AG09319 (cell line): ENCODE results near the gene LRRC27.

Experiments used
- DNase-seq: peaks from one replicate; pipeline ENCODE4 v3.0.0-alpha.2; 2010; ENCODE audit warnings: low read depth; ENCODE audit errors: extremely low read depth
- CTCF ChIP-seq: IDR thresholded peaks from 2 replicates; pipeline ENCODE4 v1.5.1; 2011; ENCODE audit warnings: low read depth, mild to moderate bottlenecking, inconsistent platforms, low read length, moderate library complexity

The LRRC27 gene

GRCh38 chr10:132363921-132364593 is 32.1 kb downstream of the LRRC27 start:
- DNase-seq, result no peak
- TF ChIP-seq CTCF, result no peak

DNA sequence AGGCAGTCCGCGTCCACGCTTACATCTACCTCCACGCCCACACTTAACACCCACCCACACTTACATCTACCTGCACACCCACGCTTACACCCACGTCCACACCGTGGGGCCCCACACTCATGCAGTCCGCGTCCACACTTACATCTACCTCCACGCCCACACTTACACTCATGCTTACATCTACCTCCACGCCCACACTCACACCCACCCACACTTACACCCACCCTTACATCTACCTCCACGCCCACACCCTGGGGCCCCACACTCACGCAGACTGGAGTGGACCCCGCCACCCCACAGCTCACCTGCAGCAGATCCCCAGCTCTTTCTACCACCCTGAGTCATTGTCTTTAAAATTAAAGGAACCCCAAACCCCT is 32.6 kb downstream of the LRRC27 start:
- TF ChIP-seq CTCF, result no peak
- DNase-seq, result no peak

DNA sequence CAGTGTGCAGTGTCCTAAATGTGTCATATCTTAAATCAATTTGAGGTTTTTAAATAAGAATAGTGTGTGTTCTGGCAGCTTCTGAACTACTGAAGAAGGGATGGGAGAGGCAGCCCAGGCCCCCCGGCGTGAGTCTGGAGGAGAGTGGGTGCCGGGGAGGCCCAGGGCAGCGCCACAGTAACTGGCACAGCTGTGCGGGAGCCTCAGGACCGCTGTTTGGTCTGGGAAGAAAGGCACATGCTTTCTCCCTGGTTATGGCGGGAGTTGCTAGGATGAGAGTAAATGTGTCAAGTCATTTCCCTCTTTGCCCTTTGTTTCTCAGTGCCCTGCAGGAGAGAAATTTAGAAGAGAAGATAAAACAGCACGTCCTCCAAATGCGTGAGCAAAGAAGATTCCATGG is 33.1 kb downstream of the LRRC27 start:
- DNase-seq, result no peak
- no peak for TF ChIP-seq CTCF

DNA sequence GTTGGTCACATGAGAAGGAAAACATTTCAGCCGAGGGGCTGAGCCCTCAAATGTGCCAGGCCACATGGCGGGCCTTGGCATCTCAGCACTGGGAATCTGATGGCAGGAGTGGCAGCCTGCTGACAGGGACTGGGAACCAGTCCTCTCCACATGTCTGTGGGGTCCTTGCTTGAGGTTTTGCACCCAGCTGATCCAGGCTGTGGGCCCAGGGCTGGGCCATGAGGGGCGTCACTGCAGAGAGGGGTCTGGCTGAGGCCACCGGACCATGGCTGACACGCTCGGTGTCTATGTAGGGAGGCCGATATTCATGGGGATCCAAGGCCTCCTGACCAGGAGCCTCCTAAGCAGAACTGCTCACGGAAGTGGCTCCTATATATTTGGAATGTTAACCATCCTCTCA is 34.0 kb downstream of the LRRC27 start:
- no peak for TF ChIP-seq CTCF
- no peak for DNase-seq

DNA sequence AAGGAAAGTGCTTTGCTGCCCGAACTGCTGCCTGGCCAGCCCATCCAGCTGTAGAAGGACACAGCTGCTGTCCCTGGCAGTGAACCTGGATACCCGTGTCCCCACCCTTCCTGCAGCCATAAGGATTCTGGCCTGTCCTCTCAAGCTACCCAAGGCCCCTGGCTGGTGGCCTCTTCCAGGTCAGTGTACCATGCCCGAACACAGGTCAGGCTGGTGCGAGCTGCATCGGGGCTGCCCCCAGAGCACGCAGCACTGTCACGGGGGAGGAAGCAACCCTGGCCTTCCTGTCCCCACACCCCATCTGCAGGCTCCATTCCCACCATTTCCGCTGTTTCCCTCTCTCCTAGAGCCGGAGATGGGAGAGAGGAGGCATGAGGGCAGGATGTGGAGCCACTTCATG is 34.5 kb downstream of the LRRC27 start:
- no peak for TF ChIP-seq CTCF
- no peak for DNase-seq

GRCh38 chr10:132368391-132368790 is 36.4 kb downstream of the LRRC27 start:
- TF ChIP-seq CTCF, result no peak
- no peak for DNase-seq

- DNase-seq, result no peak
- TF ChIP-seq CTCF, result no peak
Observed at GRCh38 chr10:132368881-132369635, 37.1 kb downstream of the LRRC27 start.
